GM12892 (cell line): ENCODE data around the gene PTPRN2.

Experiments used
- DNase-seq: peaks from one replicate; pipeline ENCODE4 v3.0.0; 2011; ENCODE audit not compliant: insufficient read length
- FAIRE-seq: peaks from 2 replicates; lab custom pipeline; 2011; peaks lifted over from hg19 to GRCh38; lab: Jason Lieb, UNC
- POLR2A ChIP-seq: IDR thresholded peaks from 2 replicates; pipeline ENCODE4 v1.6.1; 2011; ENCODE audit warnings: low read depth, low read length, control low read depth
- POLR2AphosphoS5 ChIP-seq: IDR thresholded peaks from 2 replicates; pipeline ENCODE4 v1.6.1; 2011; ENCODE audit warnings: low read depth, low read length, control low read depth
- TAF1 ChIP-seq: IDR thresholded peaks from 2 replicates; pipeline ENCODE4 v1.6.1; 2011; ENCODE audit warnings: low read depth, mild to moderate bottlenecking, control low read depth, low read length, borderline replicate concordance

The PTPRN2 gene

DNA sequence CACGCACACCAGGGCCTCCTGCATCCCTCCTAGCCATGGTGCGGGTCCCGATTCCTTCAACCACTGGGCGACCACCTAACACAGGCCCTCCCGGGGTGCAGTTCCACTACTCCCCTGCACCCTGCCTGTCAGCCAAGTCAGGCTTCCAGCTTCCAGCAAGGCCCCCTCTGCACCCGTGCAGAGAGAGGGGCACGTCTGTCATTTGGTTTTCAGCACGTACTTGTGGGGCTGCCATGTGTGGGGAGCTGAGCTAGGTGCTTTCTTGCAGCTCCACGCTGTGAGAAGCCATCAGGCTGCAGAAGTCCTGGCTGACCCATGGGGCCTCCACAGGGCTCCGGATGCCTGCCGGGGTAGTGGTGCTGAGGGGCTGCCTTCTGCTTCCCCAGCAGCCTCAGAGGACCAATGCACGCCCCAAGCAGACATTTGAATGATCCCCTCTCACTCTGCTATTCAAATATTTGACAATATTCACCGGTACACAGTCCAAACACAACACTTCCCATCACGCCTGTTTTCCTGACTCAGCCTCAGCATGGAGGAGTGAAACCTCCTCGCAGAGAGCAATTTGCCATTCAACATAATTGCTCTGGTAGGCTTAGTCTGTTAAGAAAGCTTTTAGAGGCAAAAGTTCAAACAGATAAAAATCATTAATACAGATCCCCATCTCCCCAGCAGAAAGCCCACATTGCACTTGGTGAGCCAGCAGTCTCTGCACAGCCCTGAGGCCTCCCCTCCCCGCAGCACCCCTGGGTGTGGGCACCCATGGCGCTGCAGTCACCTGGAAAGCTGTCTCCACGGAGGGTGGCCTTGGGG, 449.9 kb downstream of the PTPRN2 start:
- DNase-seq (no peak), FAIRE-seq (no peak)
- TF ChIP-seq TAF1 (no peak), POLR2AphosphoS5 (no peak), POLR2A (no peak)

DNA sequence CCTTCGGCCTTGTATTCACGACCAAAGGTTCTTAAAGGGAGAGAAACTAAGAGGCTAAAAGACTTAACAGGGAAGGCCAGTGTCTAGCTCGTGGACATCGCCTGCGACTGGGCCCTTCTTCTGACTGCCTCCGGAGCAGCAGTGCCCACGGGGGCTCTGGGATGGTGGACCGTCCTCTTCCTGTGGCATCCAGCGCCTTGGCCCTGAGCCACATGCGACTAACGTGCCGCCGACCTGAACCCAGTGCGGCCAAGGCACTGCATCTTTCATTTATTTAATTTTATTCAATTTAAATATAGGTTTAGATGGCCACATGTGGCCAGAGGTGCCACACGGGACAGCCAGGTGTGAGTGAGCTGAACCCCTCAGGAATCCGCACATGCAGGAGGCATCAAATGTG, 451.7 kb downstream of the PTPRN2 start:
- FAIRE-seq (no peak), DNase-seq (no peak)
- TF ChIP-seq TAF1 (no peak), POLR2AphosphoS5 (no peak), POLR2A (no peak)

DNA sequence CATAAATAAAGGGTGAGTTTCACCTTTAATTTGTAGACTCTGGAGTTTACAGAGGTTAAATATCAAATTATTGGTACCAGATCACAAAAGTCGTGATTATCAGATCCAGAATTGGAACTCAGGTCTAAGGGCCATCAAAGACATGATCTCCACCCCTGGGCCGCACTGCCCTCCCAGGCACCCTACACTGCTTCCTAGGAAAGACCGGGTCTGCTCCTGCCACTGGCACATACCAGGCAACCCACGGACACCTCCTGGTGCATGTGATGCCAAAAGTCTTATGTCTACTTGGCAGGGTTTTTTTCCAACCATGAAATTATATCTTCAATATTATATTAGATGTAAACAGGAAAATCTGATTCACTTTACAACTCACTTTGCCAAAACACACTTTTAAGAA, 452.8 kb downstream of the PTPRN2 start:
- no peak for TF ChIP-seq POLR2AphosphoS5
- no peak for TF ChIP-seq POLR2A
- TF ChIP-seq TAF1: no peak
- DNase-seq (no peak), FAIRE-seq (no peak)

DNA sequence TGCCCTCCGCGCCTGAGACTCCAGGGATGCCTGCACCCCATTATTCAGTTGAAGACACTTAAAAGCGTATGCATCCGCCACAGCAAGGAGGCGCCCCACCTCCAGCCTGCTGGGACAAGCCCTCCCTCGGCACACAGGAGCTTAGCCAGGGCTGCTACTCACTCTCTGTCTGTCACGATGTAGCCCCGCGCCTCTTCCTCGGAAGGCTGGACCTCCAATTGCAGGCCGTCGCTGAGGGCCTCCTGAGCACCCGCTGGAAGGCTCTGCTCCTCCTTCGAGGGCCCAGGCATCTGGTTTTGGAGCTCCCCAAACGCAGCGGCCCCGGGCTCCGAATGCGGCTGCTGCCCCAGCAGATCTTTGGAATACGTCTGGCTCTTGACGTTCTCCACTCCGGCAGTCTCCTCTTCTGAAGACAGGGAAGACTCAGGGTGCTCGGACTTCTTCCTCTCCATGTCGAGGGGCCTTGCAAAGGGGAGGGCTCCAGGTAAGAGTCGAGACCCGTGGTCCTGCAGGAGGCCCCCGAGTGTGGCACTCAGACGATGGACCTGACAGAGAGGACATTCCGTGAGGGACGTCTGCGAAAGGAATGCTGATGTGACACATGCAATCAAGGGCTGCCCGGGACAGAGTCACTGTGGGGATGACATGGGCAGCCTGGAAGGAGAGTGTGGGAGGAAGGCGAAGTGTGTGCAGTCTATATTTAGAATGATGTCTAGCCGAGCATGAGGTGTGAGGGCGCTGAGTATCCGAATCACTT, 453.9 kb downstream of the PTPRN2 start:
- no peak for FAIRE-seq
- TF ChIP-seq POLR2A (no peak), TAF1 (no peak)
- DNase-seq: no peak

DNA sequence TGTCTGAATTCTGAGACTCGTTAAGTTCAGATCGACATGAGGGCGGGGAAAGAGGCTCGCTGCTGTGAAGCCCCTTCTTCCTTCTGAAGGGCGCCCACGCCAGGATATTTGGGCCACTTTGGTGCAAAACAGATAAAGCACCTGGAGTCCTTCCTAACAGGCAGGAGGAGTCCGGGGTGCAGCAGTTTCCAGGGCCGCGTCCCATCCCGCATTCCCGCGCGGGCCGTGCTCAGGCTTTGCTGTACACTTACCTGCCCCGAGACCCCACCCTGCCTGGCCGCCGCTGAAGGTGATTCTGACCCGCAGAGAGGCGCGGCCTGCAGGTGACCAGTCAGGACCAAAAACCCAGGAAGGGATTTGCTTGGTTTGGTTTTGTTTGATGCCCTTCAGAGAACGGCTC, 454.6 kb downstream of the PTPRN2 start:
- FAIRE-seq (no peak), DNase-seq (no peak)
- TF ChIP-seq TAF1: no peak
- TF ChIP-seq POLR2A: no peak
- TF ChIP-seq POLR2AphosphoS5: no peak

DNA sequence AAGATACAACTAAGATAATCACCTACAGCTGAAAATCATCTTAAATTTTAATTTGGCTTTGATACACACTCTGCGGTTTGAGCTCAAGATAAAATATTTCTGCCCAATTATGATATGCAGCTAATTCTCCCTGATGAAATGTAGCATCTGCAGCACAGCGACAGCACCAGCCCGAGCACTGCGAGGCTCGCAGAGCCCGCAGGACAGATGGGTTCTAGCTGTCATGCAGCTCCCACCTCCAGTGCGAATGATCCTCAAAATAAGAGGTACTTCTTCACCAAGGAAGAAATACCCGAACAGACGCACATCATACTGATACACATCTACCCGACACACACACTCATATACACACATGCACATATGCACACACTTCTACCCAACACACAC, 457.6 kb downstream of the PTPRN2 start:
- no peak for FAIRE-seq
- TF ChIP-seq TAF1 (no peak), POLR2A (no peak), POLR2AphosphoS5 (no peak)
- DNase-seq: no peak

DNA sequence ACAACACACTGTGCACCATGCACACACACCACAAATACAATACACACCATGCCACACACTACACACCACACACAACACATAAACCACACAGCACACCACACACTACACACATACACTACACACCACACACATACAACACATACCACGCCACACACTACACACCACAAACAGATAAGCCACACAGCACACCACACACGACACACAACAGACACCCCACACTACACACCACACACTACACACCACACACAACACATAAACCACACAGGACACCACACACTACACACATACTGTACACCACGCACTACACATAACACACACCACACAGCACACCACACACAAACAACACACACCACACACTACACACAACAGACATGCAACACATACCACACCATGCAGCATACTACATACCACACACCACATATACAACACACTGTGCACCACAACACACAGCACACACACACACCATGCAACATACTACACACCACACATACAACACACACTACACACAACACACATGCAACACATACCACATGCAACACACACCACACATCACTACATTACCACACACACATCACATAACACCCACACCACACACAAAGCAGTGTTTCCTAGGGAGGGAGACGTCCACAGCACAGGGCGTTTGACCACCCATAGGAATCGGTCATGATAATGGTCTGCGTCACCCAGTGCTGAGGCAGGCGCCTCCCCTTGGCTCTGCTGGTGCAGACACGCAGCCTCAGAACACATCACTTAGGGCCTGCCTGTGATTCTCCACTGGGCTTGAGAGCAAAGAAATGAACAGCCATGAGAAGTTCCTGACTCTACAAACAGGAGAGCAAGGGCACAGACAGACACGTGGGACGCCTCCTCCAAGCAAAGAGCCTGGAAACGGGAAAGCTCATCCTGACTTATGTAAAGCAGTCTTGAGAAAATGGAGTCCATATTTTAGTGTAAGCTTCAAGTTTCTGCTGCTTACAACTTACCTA, 458.3 kb downstream of the PTPRN2 start:
- TF ChIP-seq POLR2A (no peak), POLR2AphosphoS5 (no peak), TAF1 (no peak)
- FAIRE-seq (no peak), DNase-seq (no peak)

DNA sequence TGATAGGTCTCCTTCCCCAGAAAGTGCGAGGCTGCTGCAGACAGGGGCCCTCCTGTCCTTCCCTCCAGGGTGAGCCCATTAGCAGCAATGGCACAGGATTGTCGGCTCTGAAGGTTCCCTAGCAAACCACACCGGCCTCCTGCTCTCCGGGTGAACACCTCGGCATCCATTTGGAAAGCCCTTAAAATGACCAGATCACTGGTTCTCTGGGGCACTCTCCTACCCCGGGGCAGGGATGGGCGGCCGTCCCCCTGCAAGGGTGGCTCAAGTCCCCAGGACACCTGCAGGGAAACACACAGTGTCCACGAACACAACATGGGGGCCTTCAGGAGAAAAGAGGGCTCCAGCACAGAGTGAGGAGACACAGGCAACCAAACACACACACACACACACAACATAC, 459.1 kb downstream of the PTPRN2 start:
- TF ChIP-seq POLR2AphosphoS5 (no peak), POLR2A (no peak), TAF1 (no peak)
- FAIRE-seq (no peak), DNase-seq (no peak)

DNA sequence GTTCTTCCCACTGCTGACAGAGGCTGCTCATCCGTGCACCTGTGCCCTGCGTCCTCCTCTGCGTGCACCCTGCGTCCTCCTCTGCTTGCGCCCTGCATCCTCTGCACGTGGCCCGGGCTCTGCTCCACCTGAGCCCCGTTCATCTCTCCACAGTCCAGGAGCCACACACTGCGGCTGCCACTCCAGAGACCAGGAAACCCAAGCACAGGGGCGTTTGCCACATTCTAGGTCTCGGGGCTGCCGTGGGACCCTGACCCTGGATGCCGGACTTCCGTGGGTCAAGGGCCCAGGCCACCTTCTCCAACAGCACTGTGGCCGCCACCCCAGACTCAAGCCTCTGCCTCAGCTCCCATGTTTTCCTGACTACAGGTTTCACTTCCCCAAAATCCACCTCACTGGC, 460.4 kb downstream of the PTPRN2 start:
- no peak for TF ChIP-seq POLR2AphosphoS5
- TF ChIP-seq TAF1: no peak
- no peak for TF ChIP-seq POLR2A
- FAIRE-seq (no peak), DNase-seq (no peak)

DNA sequence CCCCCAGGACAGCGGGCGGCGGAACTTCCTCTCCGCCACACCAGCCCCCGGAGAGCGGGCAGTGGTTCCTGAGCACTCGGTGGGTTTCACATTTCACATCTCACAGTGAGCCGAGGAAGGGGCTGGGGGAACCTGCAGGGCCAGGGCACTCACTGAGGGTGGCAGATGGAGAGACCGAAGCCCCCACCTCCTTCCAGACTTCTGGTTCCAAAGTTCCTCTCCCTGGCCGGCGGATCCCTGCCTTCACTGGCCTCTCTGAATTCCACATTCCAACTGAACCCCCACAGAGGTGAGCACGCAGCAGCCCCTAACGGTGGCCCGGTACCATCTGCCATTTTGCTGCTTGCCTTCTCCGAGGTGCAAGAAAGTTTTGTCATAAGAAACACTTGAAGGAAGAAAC, 461.0 kb downstream of the PTPRN2 start:
- no peak for TF ChIP-seq POLR2A
- DNase-seq (no peak), FAIRE-seq (no peak)

DNA sequence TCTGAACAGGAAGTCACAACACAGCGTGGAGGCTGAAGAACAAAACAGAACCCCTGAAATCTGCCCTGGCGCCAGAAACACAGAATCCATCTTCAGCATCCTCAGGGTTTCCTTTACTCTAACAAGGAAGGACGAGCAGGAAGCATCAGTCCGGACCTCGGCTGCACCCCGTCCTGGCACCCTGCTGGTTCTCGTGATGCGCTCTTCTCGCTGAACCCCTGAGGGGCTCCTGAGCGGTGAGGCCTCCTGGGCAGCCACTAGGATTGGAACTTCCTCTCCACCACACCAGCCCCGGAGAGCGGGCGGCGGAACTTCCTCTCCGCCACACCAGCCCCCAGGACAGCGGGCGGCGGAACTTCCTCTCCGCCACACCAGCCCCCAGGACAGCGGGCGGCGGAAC, 461.9 kb downstream of the PTPRN2 start:
- TF ChIP-seq POLR2AphosphoS5: no peak
- no peak for TF ChIP-seq TAF1
- TF ChIP-seq POLR2A: no peak
- no peak for FAIRE-seq
- DNase-seq: no peak

DNA sequence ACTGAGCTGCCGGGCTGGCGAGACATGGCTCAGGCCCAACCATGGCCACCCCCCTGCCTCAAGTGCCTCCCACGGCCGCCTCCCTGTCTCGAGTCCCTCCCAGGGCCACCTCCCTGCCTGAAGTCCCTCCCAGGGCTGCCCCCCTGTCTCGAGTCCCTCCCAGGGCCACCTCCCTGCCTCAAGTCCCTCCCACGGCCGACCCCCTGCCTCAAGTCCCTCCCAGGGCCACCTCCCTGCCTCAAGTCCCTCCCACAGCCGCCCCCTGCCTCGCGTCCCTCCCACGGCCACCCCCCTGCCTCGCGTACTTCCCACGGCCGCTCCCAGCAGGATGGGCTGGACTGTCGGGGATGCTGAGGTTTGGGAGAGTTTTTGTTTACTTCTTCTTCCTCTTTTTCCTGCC, 462.5 kb downstream of the PTPRN2 start:
- DNase-seq: no peak
- TF ChIP-seq POLR2AphosphoS5 (no peak), TAF1 (no peak), POLR2A (no peak)
- FAIRE-seq: no peak
